Colonic mucosa (tissue), 4 donors: Measurements from ENCODE around the gene TSPAN12. TPM values are rescaled to one million over a fixed set of nuclear protein-coding genes. Genes with fewer than 3 reads are reported as not detected.

Experiments
- DNase-seq: peaks from one replicate; pipeline ENCODE4 v3.0.0-alpha.2; 2020
- H3K27ac ChIP-seq: fragments of 200-600 bp; one replicate; pipeline ENCODE4 v1.8.0; 2021
- H3K27me3 ChIP-seq: fragments of 200-600 bp; one replicate; pipeline ENCODE4 v1.8.0; 2021
- H3K36me3 ChIP-seq: fragments of 200-600 bp; one replicate; pipeline ENCODE4 v1.8.0; 2021
- H3K4me1 ChIP-seq: fragments of 200-600 bp; one replicate; pipeline ENCODE4 v1.8.0; 2021; ENCODE audit warnings: mild to moderate bottlenecking
- H3K4me3 ChIP-seq: fragments of 200-600 bp; one replicate; pipeline ENCODE4 v1.8.0; 2021
- H3K9ac ChIP-seq, 2 donors: one replicate each; pipeline ENCODE4 v1.7.0; 2013; ENCODE audit warnings: control low read depth in 2 of 2, low read depth in 2 of 2, low read length in 2 of 2
- H3K9me3 ChIP-seq: fragments of 200-600 bp; one replicate; pipeline ENCODE4 v1.8.0; 2021
- intact Hi-C: fragments of 100-400 bp; cut with DNase I; formaldehyde crosslinking; loops from one replicate; pipeline ENCODE4 v1.14.1; 2022
- total RNA-seq, 2 donors: library from RNA; stranded (reverse); fragmentation: NEBNext Ultra II Directional in 1 of 2; extraction: Animal tissue kit (Norgen Biotek cat#: 25700) in 1 of 2; gene quantifications; one replicate each; pipeline ENCODE4 v1.2.1, GENCODE V29; 2021
- TF ChIP-seq, protein P1 (sequence below): fragments of 200-600 bp; IDR thresholded peaks from one replicate; pipeline ENCODE4 v1.8.0; 2022; ENCODE audit warnings: antibody characterized with exemption, mild to moderate bottlenecking
- donor health status: healthy.
- donor health status: DM: no; HTN: no; CAD: no.
- donor health status: DM: no; HTN: no; CAD: no.

The TSPAN12 gene
- total RNA-seq, 2 donors from 2014 or later, result 22.0 to 38.7 TPM

GRCh38 chr7:120874722-120875121 is 16.8 kb upstream of the TSPAN12 start:
- no peak for DNase-seq
- intact Hi-C loops, result no loop called here
- Histone ChIP-seq H3K4me1 (no peaks in the 10 kb centered on the region), H3K27ac (no peak overlapping the region), H3K27me3 (no peaks in the 10 kb centered on the region), H3K4me3 (no peak overlapping the region), H3K9ac (no peak overlapping the region), H3K9me3 (no peaks in the 10 kb centered on the region), H3K36me3 (no peaks in the 10 kb centered on the region)
- TF ChIP-seq, protein P1, sequence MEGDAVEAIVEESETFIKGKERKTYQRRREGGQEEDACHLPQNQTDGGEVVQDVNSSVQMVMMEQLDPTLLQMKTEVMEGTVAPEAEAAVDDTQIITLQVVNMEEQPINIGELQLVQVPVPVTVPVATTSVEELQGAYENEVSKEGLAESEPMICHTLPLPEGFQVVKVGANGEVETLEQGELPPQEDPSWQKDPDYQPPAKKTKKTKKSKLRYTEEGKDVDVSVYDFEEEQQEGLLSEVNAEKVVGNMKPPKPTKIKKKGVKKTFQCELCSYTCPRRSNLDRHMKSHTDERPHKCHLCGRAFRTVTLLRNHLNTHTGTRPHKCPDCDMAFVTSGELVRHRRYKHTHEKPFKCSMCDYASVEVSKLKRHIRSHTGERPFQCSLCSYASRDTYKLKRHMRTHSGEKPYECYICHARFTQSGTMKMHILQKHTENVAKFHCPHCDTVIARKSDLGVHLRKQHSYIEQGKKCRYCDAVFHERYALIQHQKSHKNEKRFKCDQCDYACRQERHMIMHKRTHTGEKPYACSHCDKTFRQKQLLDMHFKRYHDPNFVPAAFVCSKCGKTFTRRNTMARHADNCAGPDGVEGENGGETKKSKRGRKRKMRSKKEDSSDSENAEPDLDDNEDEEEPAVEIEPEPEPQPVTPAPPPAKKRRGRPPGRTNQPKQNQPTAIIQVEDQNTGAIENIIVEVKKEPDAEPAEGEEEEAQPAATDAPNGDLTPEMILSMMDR, result no peak

DNA sequence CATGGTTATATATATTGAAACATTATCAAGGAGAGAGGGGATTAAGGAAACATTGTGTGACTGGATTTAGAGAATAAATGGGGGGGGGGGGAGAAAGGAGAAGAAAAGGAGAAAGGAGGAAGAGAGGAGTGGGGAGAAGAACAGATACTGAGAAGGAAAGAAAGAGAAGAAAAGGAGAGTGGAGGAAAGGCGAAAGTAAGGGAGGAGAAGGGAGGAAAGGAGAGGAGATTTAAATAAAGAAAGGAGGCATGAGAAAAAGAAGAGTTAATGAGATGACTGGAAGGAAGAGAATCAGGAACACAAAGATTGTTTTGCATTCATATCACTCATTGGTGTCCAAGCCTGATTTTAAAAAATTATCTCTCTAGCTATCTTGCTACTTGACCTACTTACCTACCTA is 16.1 kb upstream of the TSPAN12 start:
- H3K36me3 ChIP-seq, result no peaks in the 10 kb centered on the region
- no peak overlapping the region for H3K9ac ChIP-seq
- intact Hi-C loops, result no loop called here
- H3K9me3 ChIP-seq, result no peaks in the 10 kb centered on the region
- no peaks in the 10 kb centered on the region for H3K4me1 ChIP-seq
- H3K27me3 ChIP-seq, result no peaks in the 10 kb centered on the region
- no peak overlapping the region for H3K27ac ChIP-seq
- no peak for DNase-seq
- no peak overlapping the region for H3K4me3 ChIP-seq
- TF ChIP-seq, protein P1, result no peak

- TF ChIP-seq, protein P1, result no peak
- intact Hi-C loops, result no loop called here
- no peak for DNase-seq
- no peaks in the 10 kb centered on the region for H3K27me3 ChIP-seq
- no peak overlapping the region for H3K9ac ChIP-seq
- no peak overlapping the region for H3K27ac ChIP-seq
- no peaks in the 10 kb centered on the region for H3K36me3 ChIP-seq
- H3K4me3 ChIP-seq, result no peak overlapping the region
- no peaks in the 10 kb centered on the region for H3K9me3 ChIP-seq
- no peaks in the 10 kb centered on the region for H3K4me1 ChIP-seq
Observed at GRCh38 chr7:120873401-120873800, 15.5 kb upstream of the TSPAN12 start.

DNA sequence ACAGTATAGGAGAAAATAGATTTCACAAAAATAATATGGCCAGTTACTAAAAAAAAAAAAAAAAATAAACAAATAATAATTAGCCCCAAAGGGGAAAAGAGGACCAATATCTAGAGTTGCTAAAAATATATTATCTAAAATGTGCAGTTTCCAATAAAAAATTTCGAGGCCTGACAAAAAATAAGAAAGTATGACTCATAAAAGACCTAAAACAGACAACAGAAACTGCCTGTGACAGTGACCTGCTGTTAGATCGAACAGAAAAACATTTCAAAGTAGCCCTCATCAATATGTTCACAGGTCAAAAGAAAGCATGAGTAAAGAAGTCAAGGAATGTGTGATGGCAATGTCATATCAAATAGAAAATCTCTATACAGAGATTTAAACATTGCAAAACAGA is 11.8 kb upstream of the TSPAN12 start:
- Histone ChIP-seq H3K27me3 (no peaks in the 10 kb centered on the region), H3K9ac (no peak overlapping the region), H3K27ac (no peak overlapping the region), H3K4me1 (no peaks in the 10 kb centered on the region), H3K4me3 (no peak overlapping the region), H3K36me3 (no peaks in the 10 kb centered on the region), H3K9me3 (no peaks in the 10 kb centered on the region)
- TF ChIP-seq, protein P1, result no peak
- no peak for DNase-seq
- intact Hi-C loops, result no loop called here

- no peaks in the 10 kb centered on the region for H3K36me3 ChIP-seq
- no peak overlapping the region for H3K27ac ChIP-seq
- TF ChIP-seq, protein P1, result no peak
- H3K27me3 ChIP-seq, result no peaks in the 10 kb centered on the region
- no peaks in the 10 kb centered on the region for H3K9me3 ChIP-seq
- no peaks in the 10 kb centered on the region for H3K4me1 ChIP-seq
- no peak for DNase-seq
- intact Hi-C loops, result no loop called here
- no peak overlapping the region for H3K4me3 ChIP-seq
- H3K9ac ChIP-seq, result no peak overlapping the region
Observed at GRCh38 chr7:120867932-120868331, 10.0 kb upstream of the TSPAN12 start.
